Activated T-cell treated with anti-CD3 and anti-CD28 coated beads for 24 hours (primary cell): ENCODE data around the gene OR1E1.
"Not testable (repeated sequence)": the region's sequence is repeated elsewhere in the genome, so short reads cannot be mapped to it uniquely, and the experiment has no call there.

Source experiments
- DNase-seq: peaks from one replicate; pipeline ENCODE4 v3.0.0-alpha.2; 2020; ENCODE audit warnings: low read depth

Gene OR1E1

DNA sequence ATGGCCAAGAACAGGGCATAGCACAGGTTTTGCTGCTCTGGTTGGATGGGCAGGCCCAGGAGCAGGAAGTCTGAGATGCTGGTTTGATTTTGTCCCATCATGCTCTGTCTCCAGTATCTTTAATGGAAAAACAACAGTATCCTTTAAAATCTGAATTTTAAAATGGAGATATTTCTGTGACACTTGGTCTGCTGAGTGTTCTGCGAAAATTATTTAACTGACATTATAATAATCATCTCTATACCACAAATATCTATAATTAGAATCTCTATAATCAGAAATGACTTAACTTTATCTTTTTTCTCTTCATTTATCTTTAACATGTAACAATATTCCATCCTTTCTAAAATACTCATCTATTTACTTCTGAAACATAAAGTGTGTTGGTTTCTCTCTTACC, at the start of gene OR1E1:
Gene OR1E1 (minus strand): TSS at position 101 of the 400 bp plus-strand sequence. CDS start 0 bp downstream, at position 101.
- DNase-seq = no peak

GRCh38 chr17:3447625-3448024, 49.4 kb upstream of the OR1E1 start:
- DNase-seq = no peak

DNA sequence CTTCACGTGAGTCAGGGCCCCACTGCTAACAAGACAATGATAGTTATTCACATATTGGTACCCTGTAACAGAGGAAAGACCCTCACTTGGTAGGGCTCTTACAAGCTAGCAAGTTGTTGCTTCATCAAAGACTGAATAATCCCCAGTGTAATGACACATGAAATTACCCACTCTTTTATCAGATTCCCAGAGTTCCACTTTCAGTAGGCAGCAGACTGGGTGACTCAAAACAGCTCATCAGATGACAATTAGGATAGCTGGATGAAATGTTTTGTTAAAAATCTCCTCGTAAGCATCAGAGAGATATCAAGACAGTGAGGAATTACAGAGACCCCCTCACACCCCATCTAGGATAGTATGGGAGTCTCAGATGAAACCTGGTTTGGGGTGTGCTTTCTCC, 42.2 kb upstream of the OR1E1 start:
- no peak for DNase-seq

DNA sequence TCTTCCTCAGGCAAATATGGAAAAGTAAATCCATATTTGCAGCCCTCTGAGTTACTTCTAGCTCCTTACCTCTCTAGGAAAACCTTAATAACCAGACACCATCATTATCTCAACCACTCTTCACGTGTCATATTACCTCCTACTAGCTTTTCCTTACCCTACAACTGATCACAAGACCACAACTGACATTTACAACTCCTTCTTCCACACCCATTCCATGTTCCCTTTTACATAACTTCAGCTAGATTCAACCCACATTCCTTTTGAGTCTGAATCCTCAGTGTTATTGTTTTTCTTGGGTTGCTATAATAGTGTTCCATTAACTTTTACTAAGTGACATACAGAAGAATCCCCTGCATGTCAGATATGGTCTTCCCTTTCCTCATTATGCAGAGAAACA, 40.2 kb upstream of the OR1E1 start:
- no peak for DNase-seq

DNA sequence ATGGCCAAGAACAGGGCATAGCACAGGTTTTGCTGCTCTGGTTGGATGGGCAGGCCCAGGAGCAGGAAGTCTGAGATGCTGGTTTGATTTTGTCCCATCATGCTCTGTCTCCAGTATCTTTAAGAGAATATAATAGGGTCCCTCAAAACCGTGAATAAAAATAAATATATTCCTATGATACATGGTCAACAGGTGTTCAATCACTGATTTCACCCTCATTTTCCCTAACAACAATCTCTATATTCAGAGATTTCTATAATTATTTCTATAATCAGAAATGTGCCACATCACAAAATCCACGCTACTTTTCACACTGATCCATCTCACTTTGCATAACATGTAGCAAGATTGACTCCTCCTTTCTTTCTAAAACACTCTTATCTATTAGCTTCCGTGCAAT, 35.5 kb upstream of the OR1E1 start, which contains the start of gene OR1E2:
Gene OR1E2 (minus strand): TSS at position 101 of the 400 bp plus-strand sequence. CDS start 0 bp downstream, at position 101.
- no peak for DNase-seq

- not testable (repeated sequence) for DNase-seq
Observed at GRCh38 chr17:3433215-3433614, 35.0 kb upstream of the OR1E1 start.

GRCh38 chr17:3418222-3418621, 20.0 kb upstream of the OR1E1 start:
- DNase-seq = no peak

DNA sequence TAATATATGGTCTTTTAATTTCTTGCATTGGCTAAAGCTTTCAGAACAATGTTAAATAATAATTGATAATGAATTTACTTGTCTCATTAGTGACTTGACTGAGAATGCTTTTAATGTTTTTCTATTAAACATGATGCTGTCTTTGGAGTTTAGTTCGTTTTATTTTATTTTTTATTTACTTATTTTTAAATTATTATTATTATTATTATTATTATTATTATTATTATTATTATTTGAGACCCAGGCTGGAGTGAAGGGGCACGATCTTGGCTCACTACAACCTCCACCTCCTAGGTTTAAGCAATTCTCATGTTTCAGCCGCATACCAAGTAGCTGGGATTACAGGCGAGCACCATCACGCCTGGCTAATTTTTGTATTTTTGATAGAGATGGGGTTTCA, 17.4 kb upstream of the OR1E1 start:
- DNase-seq = no peak

DNA sequence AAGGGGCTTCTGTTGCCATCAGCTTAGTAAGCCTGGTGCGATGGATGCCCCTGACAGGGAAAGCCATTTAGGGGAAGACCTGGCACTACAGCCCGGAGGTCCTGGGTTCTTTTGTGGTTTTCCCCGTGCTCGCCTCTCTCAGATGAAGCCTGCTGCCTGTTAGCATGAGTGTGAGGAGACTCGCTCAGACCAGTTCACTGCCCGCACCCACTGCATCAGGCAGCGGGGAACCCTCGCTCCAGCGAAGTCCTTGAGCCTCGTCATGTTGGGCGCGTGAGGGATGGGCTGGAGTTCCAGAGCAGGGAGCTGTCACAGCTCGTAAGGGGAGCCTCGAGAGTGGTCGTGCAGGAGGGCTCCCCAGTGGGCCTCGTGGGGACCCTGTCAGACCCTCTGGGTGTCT, 14.0 kb upstream of the OR1E1 start:
- DNase-seq = not testable (repeated sequence)

DNA sequence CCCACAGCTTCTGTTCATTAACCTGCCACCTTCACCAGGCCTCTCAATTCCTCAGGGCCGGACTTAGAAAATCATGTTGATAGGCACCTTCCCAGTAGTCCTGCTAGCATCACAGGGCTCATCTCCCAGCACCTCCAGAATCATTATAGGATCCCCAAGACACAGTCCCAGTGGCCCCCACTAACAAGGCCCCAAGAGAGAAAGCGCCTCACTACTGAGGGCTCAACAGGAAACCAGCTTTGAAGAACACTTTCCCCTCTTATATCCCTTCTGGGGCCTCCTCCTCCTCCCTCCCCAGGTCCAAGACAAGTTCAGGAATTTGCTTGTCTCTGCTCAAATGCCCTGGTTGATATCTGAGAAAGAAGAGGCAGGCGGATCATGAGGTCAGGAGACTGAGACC, 12.9 kb upstream of the OR1E1 start, which contains the start of gene OR3A3:
Gene OR3A3 (plus strand): TSS at position 301 of the 400 bp plus-strand sequence.
- no peak for DNase-seq

DNA sequence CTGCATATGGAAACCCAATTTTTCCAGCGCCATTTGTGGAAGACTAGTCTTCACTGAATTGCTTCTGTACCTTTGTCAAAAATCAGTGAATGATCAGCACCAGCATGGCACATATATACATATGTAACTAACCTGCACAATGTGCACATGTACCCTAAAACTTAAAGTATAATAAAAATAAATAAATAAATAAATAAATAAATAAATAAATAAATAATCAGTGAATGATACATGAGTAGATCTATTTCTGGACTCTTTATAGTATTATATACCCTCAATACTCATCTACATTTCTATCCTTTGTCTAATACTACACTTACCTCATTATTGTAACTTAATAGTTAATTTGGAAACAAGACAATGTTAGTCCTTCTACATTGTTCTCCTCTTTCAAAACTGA, 5.6 kb upstream of the OR1E1 start:
- DNase-seq = not testable (repeated sequence)

- no peak for DNase-seq
Observed at GRCh38 chr17:3401786-3402185, 3.6 kb upstream of the OR1E1 start.

GRCh38 chr17:3400055-3400454, 1.8 kb upstream of the OR1E1 start:
- DNase-seq = no peak

DNA sequence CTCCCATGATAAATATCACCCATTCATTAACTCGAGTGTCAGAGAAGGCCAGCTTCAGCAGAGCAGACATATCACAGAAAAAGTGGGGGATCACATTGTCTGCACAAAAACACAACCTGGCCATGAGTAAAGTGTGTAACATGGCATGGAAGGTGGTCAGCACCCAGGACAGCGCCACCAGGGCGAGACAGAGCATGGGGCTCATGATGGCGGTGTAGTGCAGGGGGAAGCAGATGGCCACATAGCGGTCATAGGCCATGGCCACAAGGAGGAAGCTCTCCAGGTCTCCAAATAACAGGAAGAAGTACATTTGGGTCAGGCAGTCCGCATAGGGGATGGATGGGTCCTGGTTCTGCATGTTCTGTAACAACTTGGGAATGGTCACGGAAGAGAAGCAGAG, 409 bp downstream of the OR1E1 start:
- not testable (repeated sequence) for DNase-seq

- no peak for DNase-seq
Observed at GRCh38 chr17:3389791-3390190, 8.4 kb downstream of the OR1E1 start.

GRCh38 chr17:3385869-3386816, 12.1 kb downstream of the OR1E1 start, which contains the start of gene OR3A2:
OR3A2 (minus strand) TSS chr17:3386308.
- DNase-seq = no peak

DNA sequence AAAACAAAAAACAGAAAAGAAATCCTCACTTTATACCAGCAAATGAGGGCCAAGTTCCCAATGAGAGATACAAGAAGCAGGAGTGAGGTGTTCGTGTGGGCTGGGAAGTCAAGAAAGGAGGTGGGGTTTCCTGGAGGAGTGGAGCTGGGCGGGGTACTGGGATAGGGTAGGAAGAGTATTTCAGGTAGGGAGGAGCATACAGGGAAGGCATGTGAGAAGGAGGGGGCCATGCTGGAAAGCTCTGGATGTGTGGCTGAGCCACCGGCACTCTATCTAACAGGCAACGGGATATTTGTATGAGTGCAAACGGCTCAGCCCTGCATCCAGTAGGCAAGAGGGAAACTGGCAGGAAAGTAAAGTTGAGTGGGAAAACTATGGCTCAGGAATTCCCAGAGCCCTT, 16.3 kb downstream of the OR1E1 start:
- no peak for DNase-seq

DNA sequence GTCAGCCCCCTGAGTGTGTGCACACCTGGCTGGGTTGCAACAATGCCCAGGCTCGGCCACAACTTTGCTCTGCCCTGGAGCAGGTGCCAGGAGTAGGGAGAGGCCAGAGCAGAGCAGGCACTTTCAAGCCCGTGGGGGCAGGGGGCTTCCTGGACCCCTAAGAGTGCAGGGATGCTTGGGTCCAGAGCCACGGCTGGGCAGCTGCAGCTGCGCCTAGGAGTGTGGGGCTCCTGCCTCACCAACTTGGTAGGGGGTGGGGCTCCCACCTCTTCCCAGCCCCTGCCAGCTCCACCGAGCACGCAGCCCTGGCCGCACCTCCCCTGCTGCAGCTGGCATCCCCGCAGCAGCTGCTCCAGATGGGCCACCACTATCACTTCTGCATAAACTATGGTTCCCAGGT, 19.9 kb downstream of the OR1E1 start:
- no peak for DNase-seq

GRCh38 chr17:3371167-3371566, 27.0 kb downstream of the OR1E1 start:
- DNase-seq = not testable (repeated sequence)
